GM23338 (cell line): Measurements from ENCODE around the gene CRK. TPM values are rescaled to one million over a fixed set of nuclear protein-coding genes. Genes with fewer than 3 reads are reported as not detected.

Experiments
- ATAC-seq: fragments of 200-7000 bp; cut with Tn5 transposase; 3 replicates; pipeline ENCODE4 v1.9.1; 2020
- DNase-seq: peaks from one replicate; pipeline ENCODE4 v3.0.0-alpha.2; 2015; ENCODE audit warnings: low spot score
- H2AFZ ChIP-seq: fragments of 200-600 bp; sonication (generic); 2 replicates; pipeline ENCODE4 v1.8.0; 2016; ENCODE audit warnings: antibody characterized with exemption, mild to moderate bottlenecking, moderate library complexity
- H3F3A ChIP-seq: fragments of 200-600 bp; sonication (generic); replicated peaks from 2 replicates; pipeline ENCODE4 v1.8.0; 2017; ENCODE audit warnings: antibody characterized with exemption, mixed run types, low read depth
- H3K27ac ChIP-seq: fragments of 200-600 bp; sonication (generic); 2 replicates; pipeline ENCODE4 v1.6.1; 2016; ENCODE audit warnings: low read depth
- H3K27me3 ChIP-seq: fragments of 200-600 bp; sonication (generic); 2 replicates; pipeline ENCODE4 v1.8.0; 2016; ENCODE audit warnings: mild to moderate bottlenecking, mixed run types, moderate library complexity; ENCODE audit not compliant: insufficient read depth
- H3K36me3 ChIP-seq: fragments of 200-600 bp; sonication (generic); 2 replicates; pipeline ENCODE4 v1.8.0; 2016; ENCODE audit warnings: mild to moderate bottlenecking; ENCODE audit not compliant: insufficient read depth
- H3K4me1 ChIP-seq: fragments of 200-600 bp; sonication (generic); 2 replicates; pipeline ENCODE4 v1.8.0; 2016; ENCODE audit warnings: mild to moderate bottlenecking, moderate library complexity; ENCODE audit not compliant: insufficient read depth
- H3K4me2 ChIP-seq: fragments of 200-600 bp; sonication (generic); 2 replicates; pipeline ENCODE4 v1.7.1; 2017; ENCODE audit warnings: mixed run types
- H3K4me3 ChIP-seq: fragments of 200-600 bp; sonication (generic); 2 replicates; pipeline ENCODE4 v1.6.1; 2016; ENCODE audit warnings: mixed run types
- H3K79me2 ChIP-seq: fragments of 200-600 bp; sonication (generic); replicated peaks from 2 replicates; pipeline ENCODE4 v1.8.0; 2017; ENCODE audit warnings: mild to moderate bottlenecking; ENCODE audit not compliant: insufficient read depth
- H3K9me2 ChIP-seq: fragments of 200-600 bp; sonication (generic); 2 replicates; pipeline ENCODE4 v1.8.0; 2017; ENCODE audit not compliant: insufficient read depth
- H4K20me1 ChIP-seq: fragments of 200-600 bp; sonication (generic); replicated peaks from 2 replicates; pipeline ENCODE4 v1.8.0; 2017; ENCODE audit warnings: mild to moderate bottlenecking; ENCODE audit not compliant: insufficient read depth
- H3K27ac Mint-ChIP-seq: 2 replicates; pipeline ENCODE4 v1.8.0; 2020; ENCODE audit warnings: inconsistent platforms, mild to moderate bottlenecking, moderate library complexity, mixed read lengths
- H3K27me3 Mint-ChIP-seq: 3 replicates; pipeline ENCODE4 v1.8.0; 2022; ENCODE audit warnings: low read depth, mild to moderate bottlenecking, moderate library complexity, mixed read lengths, inconsistent platforms; ENCODE audit not compliant: insufficient read depth, poor library complexity
- H3K36me3 Mint-ChIP-seq: 3 replicates; pipeline ENCODE4 v1.8.0; 2021; ENCODE audit warnings: low read depth, mild to moderate bottlenecking, inconsistent platforms, moderate library complexity, mixed read lengths
- H3K4me1 Mint-ChIP-seq: 3 replicates; pipeline ENCODE4 v1.8.0; 2020; ENCODE audit warnings: mild to moderate bottlenecking, inconsistent platforms, mixed read lengths
- H3K4me3 Mint-ChIP-seq: 3 replicates; pipeline ENCODE4 v1.8.0; 2021; ENCODE audit warnings: moderate library complexity, mild to moderate bottlenecking, inconsistent platforms, mixed read lengths
- H3K9me3 Mint-ChIP-seq: 3 replicates; pipeline ENCODE4 v1.8.0; 2020; ENCODE audit warnings: moderate library complexity, mild to moderate bottlenecking, inconsistent platforms, mixed read lengths
- CREB1 ChIP-seq: fragments of 250-450 bp; sonication (Bioruptor Pico); IDR thresholded peaks from 2 replicates; pipeline ENCODE4 v1.5.0; 2020; ENCODE audit warnings: low read depth, mild to moderate bottlenecking, moderate library complexity
- CTCF ChIP-seq, 2 experiments: fragments of 200-600 bp in 1 of 2; sonication (generic) in 1 of 2; conservative IDR thresholded peaks; 2 replicates each; pipeline versions ENCODE4 v1.5.1 to v1.6.1; 2016 to 2017; ENCODE audit warnings: antibody characterized with exemption in 2 of 2, low read depth in 2 of 2, mild to moderate bottlenecking in 2 of 2, moderate library complexity in 1 of 2
- JUNB ChIP-seq: IDR thresholded peaks from one replicate; pipeline ENCODE4 v1.6.1; 2016; ENCODE audit warnings: antibody characterized with exemption; ENCODE audit not compliant: unreplicated experiment
- NANOG ChIP-seq: IDR thresholded peaks from 2 replicates; pipeline ENCODE4 v1.6.1; 2016; ENCODE audit warnings: antibody characterized with exemption, borderline replicate concordance
- STAT1 ChIP-seq: IDR thresholded peaks from one replicate; pipeline ENCODE4 v1.6.1; 2016; ENCODE audit warnings: antibody characterized with exemption; ENCODE audit not compliant: unreplicated experiment
- ZNF331 ChIP-seq: fragments of 250-450 bp; sonication (Bioruptor Pico); IDR thresholded peaks from 2 replicates; pipeline ENCODE4 v1.5.0; 2020; ENCODE audit warnings: low read depth, mild to moderate bottlenecking, moderate library complexity
- polyA plus RNA-seq: library from polyadenylated mRNA; unstranded; fragments of >200 nt; fragmentation: Nextera tagmentation; extraction: Ambion mirVana; gene quantifications from 2 replicates; pipeline ENCODE4 v1.2.1, GENCODE V29; 2016
- total RNA-seq: library from RNA; depleted of rRNA; stranded (reverse); fragments of >200 nt; shearing (Covaris generic); gene quantifications from 2 replicates; pipeline ENCODE4 v1.2.3, GENCODE V29; 2014

The CRK gene
- total and polyA plus RNA-seq, 2 experiments from 2014 or later = 32.6 to 59.8 TPM

GRCh38 chr17:1498233-1498632, 42.2 kb upstream of the CRK start:
- Histone ChIP-seq H3K9me2 (no peaks in the 10 kb centered on the region), H3K27ac (no peak overlapping the region), H3F3A (0 out of 2 replicates have a peak, but pooled peaks cover 5% of the 10 kb centered on the region), H4K20me1 (no peaks in the 10 kb centered on the region), H3K36me3 (no peaks in the 10 kb centered on the region), H3K4me3 (no peak overlapping the region), H3K4me2 (no peak overlapping the region), H3K27me3 (no peaks in the 10 kb centered on the region), H3K4me1 (no peaks in the 10 kb centered on the region), H3K79me2 (no peaks in the 10 kb centered on the region), H2AFZ (no peak overlapping the region)
- Mint-ChIP-seq H3K4me3 (no peak overlapping the region), H3K9me3 (no peaks in the 10 kb centered on the region; the same call in 2 of the 3 replicates), H3K36me3 (no peaks in the 10 kb centered on the region), H3K4me1 (peaks cover 9% of the 10 kb centered on the region; the same call in 2 of the 3 replicates), H3K27me3 (peaks cover 2% of the 10 kb centered on the region), H3K27ac (no peak overlapping the region)
- TF ChIP-seq CTCF (conservative IDR thresholded peaks at IDR 0.05; ENCODE audit: low read depth in 2 of 2) (no peak), JUNB (no peak), ZNF331 (CRISPR knock-in tag) (no peak), CREB1 (no peak), STAT1 (no peak), NANOG (no peak)
- DNase-seq (no peak), ATAC-seq (no peak)

GRCh38 chr17:1497831-1498230, 41.8 kb upstream of the CRK start:
- H3K4me1 ChIP-seq = no peaks in the 10 kb centered on the region; the same call in 1 of the 2 replicates
- Mint-ChIP-seq H3K4me1 (peaks cover 12% of the 10 kb centered on the region; the same call in 2 of the 3 replicates), H3K27ac (no peak overlapping the region), H3K4me3 (no peak overlapping the region), H3K27me3 (peaks cover 2% of the 10 kb centered on the region), H3K36me3 (no peaks in the 10 kb centered on the region), H3K9me3 (no peaks in the 10 kb centered on the region; the same call in 2 of the 3 replicates)
- no peak overlapping the region for H2AFZ ChIP-seq
- no peaks in the 10 kb centered on the region for H3K27me3 ChIP-seq
- H4K20me1 ChIP-seq = no peaks in the 10 kb centered on the region
- no peak for TF ChIP-seq CTCF (conservative IDR thresholded peaks at IDR 0.05; ENCODE audit: low read depth in 2 of 2)
- TF ChIP-seq ZNF331 (CRISPR knock-in tag) = no peak
- H3K9me2 ChIP-seq = no peaks in the 10 kb centered on the region
- H3K27ac ChIP-seq = no peak overlapping the region
- ATAC-seq (no peak), DNase-seq (no peak)
- no peak overlapping the region for H3K4me3 ChIP-seq
- no peaks in the 10 kb centered on the region for H3K36me3 ChIP-seq
- 0 out of 2 replicates have a peak, but pooled peaks cover 5% of the 10 kb centered on the region for H3F3A ChIP-seq
- H3K4me2 ChIP-seq = no peak overlapping the region
- no peaks in the 10 kb centered on the region for H3K79me2 ChIP-seq
